GM18507 (cell line): Measurements from ENCODE around the gene STK35.

Experiments
- DNase-seq: peaks from one replicate; pipeline ENCODE4 v3.0.0; 2011; ENCODE audit warnings: low read depth; ENCODE audit not compliant: insufficient read length; ENCODE audit errors: extremely low spot score
- FAIRE-seq: peaks from 2 replicates; lab custom pipeline; 2011; peaks lifted over from hg19 to GRCh38; lab: Jason Lieb, UNC

The STK35 gene

GRCh38 chr20:2131366-2131765, 29.7 kb downstream of the STK35 start:
- no peak for DNase-seq
- no peak for FAIRE-seq

GRCh38 chr20:2132461-2132901, 30.9 kb downstream of the STK35 start:
- no peak for FAIRE-seq
- no peak for DNase-seq

- FAIRE-seq (no peak), DNase-seq (no peak)
Observed at GRCh38 chr20:2133318-2134183, 31.9 kb downstream of the STK35 start.

- FAIRE-seq, result no peak
- no peak for DNase-seq
Observed at GRCh38 chr20:2135013-2135412, 33.4 kb downstream of the STK35 start.

- DNase-seq, result no peak
- FAIRE-seq, result no peak
Observed at GRCh38 chr20:2136275-2136674, 34.6 kb downstream of the STK35 start.

- DNase-seq, result no peak
- no peak for FAIRE-seq
Observed at GRCh38 chr20:2137552-2138201, 36.0 kb downstream of the STK35 start.

GRCh38 chr20:2138396-2138795, 36.8 kb downstream of the STK35 start:
- DNase-seq (no peak), FAIRE-seq (no peak)

GRCh38 chr20:2139250-2139649, 37.6 kb downstream of the STK35 start:
- no peak for DNase-seq
- no peak for FAIRE-seq

- no peak for DNase-seq
- FAIRE-seq, result no peak
Observed at GRCh38 chr20:2139736-2140135, 38.1 kb downstream of the STK35 start.

GRCh38 chr20:2140561-2140960, 38.9 kb downstream of the STK35 start:
- DNase-seq (no peak), FAIRE-seq (no peak)

GRCh38 chr20:2141600-2142575, 40.3 kb downstream of the STK35 start:
- DNase-seq, result no peak
- FAIRE-seq, result no peak

GRCh38 chr20:2142649-2143048, 41.0 kb downstream of the STK35 start:
- DNase-seq (no peak), FAIRE-seq (no peak)

- FAIRE-seq, result no peak
Observed at GRCh38 chr20:2143594-2143993, 42.0 kb downstream of the STK35 start.

GRCh38 chr20:2144850-2145249, 43.2 kb downstream of the STK35 start:
- DNase-seq (no peak), FAIRE-seq (no peak)

More at GRCh38 chr20:2143594-2143993, 42.0 kb downstream of the STK35 start:
- no peak for DNase-seq

GRCh38 chr20:2145376-2145775, 43.7 kb downstream of the STK35 start:
- DNase-seq, result no peak
- FAIRE-seq, result no peak

- DNase-seq, result no peak
- no peak for FAIRE-seq
Observed at GRCh38 chr20:2146080-2146867, 44.6 kb downstream of the STK35 start.

GRCh38 chr20:2149507-2149906, 47.9 kb downstream of the STK35 start:
- FAIRE-seq, result no peak
- DNase-seq, result no peak

GRCh38 chr20:2150660-2151059, 49.0 kb downstream of the STK35 start:
- DNase-seq (no peak), FAIRE-seq (no peak)

- no peak for DNase-seq
- no peak for FAIRE-seq
Observed at GRCh38 chr20:2151858-2152281, 50.2 kb downstream of the STK35 start.
